Ovary (tissue), 9 donors: Measurements from ENCODE around the gene FCN1. TPM values are rescaled to one million over a fixed set of nuclear protein-coding genes. Genes with fewer than 3 reads are reported as not detected.

Experiments used
- DNase-seq, 5 donors: peaks; one replicate each; pipeline ENCODE4 v3.0.0-alpha.2; 2019 to 2020
- H3K27ac ChIP-seq, 2 donors: fragments of 200-600 bp; one replicate each; pipeline versions ENCODE4 v1.5.1 to v1.8.0; 2019 to 2022
- H3K27me3 ChIP-seq: fragments of 200-600 bp; one replicate; pipeline ENCODE4 v1.8.0; 2022
- H3K36me3 ChIP-seq: fragments of 200-600 bp; sonication (generic); one replicate; pipeline ENCODE4 v1.5.1; 2019
- H3K4me1 ChIP-seq: one replicate; pipeline ENCODE4 v1.8.1; 2013; ENCODE audit warnings: mild to moderate bottlenecking, moderate library complexity; ENCODE audit not compliant: insufficient read depth
- H3K4me3 ChIP-seq: fragments of 200-600 bp; sonication (generic); one replicate; pipeline ENCODE4 v1.5.1; 2017
- H3K9me3 ChIP-seq, 2 donors: fragments of 200-600 bp in 1 of 2; sonication (generic) in 1 of 2; one replicate each; pipeline versions ENCODE4 v1.5.1 to v1.8.1; 2013 to 2019; ENCODE audit warnings: mild to moderate bottlenecking in 1 of 2, moderate library complexity in 1 of 2
- CTCF ChIP-seq, 3 donors: fragments of 450-650 bp in 2 of 3; fragments of 200-600 bp in 1 of 3; IDR thresholded peaks; one replicate each; pipeline versions ENCODE4 v1.5.1 to v1.8.0; 2016 to 2022; ENCODE audit warnings: antibody characterized with exemption in 3 of 3, mild to moderate bottlenecking in 1 of 3
- EP300 ChIP-seq: sonication (generic); formaldehyde crosslinking; IDR thresholded peaks from one replicate; pipeline ENCODE4 v1.6.1; 2017; ENCODE audit warnings: antibody characterized with exemption
- POLR2A ChIP-seq: fragments of 450-650 bp; IDR thresholded peaks from one replicate; pipeline ENCODE4 v1.6.1; 2017; ENCODE audit warnings: antibody characterized with exemption, mild to moderate bottlenecking, moderate library complexity
- WGBS, 3 donors: extraction: QIAGEN DNeasy Blood & Tissue Kit in 1 of 3; methylation state at CpG; one replicate each; pipeline versions ENCODE4 v1.1.5 to v1.1.7; 2013 to 2017; 5-methylcytosine and 5-hydroxymethylcytosine counted together
- intact Hi-C, 4 donors: fragments of 100-400 bp; cut with DNase I; formaldehyde crosslinking; loops; one replicate each; pipeline versions ENCODE4 v1.11.0 to v1.15.1; 2022 to 2023
- polyA plus RNA-seq, 2 donors: library from polyadenylated mRNA; stranded (reverse); fragments of 200-250 nt in 1 of 2; fragments of 350-450 nt in 1 of 2; fragmentation: Illumina TruSeq in 1 of 2; extraction: RNeasy Lipid Tissue Mini Kit (QIAGEN cat#74804) in 1 of 2; gene quantifications; one replicate each; pipeline ENCODE4 v1.2.3, GENCODE V29; 2013 to 2014
- total RNA-seq, 7 donors: library from RNA; depleted of rRNA in 2 of 7; stranded (reverse); fragments of >200 nt in 2 of 7; fragmentation: NEBNext Ultra II Directional in 3 of 7; extraction: Animal tissue kit (Norgen Biotek cat#: 25700) in 3 of 7; gene quantifications; one replicate each; pipeline versions ENCODE4 v1.1.0 to v1.2.4, GENCODE V29; 2016 to 2023
- donor health status: DM: no; HTN: no; CAD: no; lungs with moderate emphysema.
- donor health status: DM: no; HTN: no; CAD: no.
- donor health status: Bipolar disorder and iron deficiency.
- donor health status: DM: yes; HTN: yes; CAD: no.
- donor health status: DM: no; HTN: no; CAD: no.
- donor health status: DM: yes; HTN: yes; CAD: no.

FCN1 gene
- total and polyA plus RNA-seq, 9 donors = 0.43 to 5.0 (median 1.9) TPM; not detected in 2

- WGBS, 3 donors = 90 to 96% (median 93%) methylated on average over 12 of the region's 12 CpGs
- Histone ChIP-seq H3K36me3 (no peaks in the 10 kb centered on the region), H3K9me3 (no peaks in the 10 kb centered on the region), H3K4me1 (peaks cover 21% of the 10 kb centered on the region), H3K27ac (peak overlapping the region in 1 of 2 donors; percentile 41), H3K4me3 (no peak overlapping the region), H3K27me3 (no peaks in the 10 kb centered on the region)
- no peak for TF ChIP-seq CTCF (IDR thresholded peaks at IDR 0.05)
- no peak for TF ChIP-seq POLR2A
- TF ChIP-seq EP300 = no peak
- no peak for DNase-seq
- intact Hi-C loops = no loop called here
Observed at GRCh38 chr9:134945509-134946275, 28.0 kb upstream of the FCN1 start.

- H3K4me3 ChIP-seq = no peak overlapping the region
- intact Hi-C loops = no loop called here
- H3K27me3 ChIP-seq = no peaks in the 10 kb centered on the region
- no peak for TF ChIP-seq EP300
- no peak for TF ChIP-seq POLR2A
- no peak for TF ChIP-seq CTCF (IDR thresholded peaks at IDR 0.05)
- DNase-seq = peak; percentile 35 to 60 (median 38)
- H3K4me1 ChIP-seq = peaks cover 21% of the 10 kb centered on the region
- H3K9me3 ChIP-seq = no peaks in the 10 kb centered on the region
- 29 to 34% (median 31%) methylated on average over 14 of the region's 14 CpGs for WGBS, 3 donors
- H3K36me3 ChIP-seq = no peaks in the 10 kb centered on the region
- H3K27ac ChIP-seq = peak overlapping the region; percentile 21 to 41
Observed at GRCh38 chr9:134944916-134945315, 27.2 kb upstream of the FCN1 start.

GRCh38 chr9:134944351-134944802 lies 26.7 kb upstream of the FCN1 start:
- 7 to 18% (median 9%) methylated on average over 14 of the region's 14 CpGs for WGBS, 3 donors
- Histone ChIP-seq H3K27ac (peak overlapping the region in 1 of 2 donors; percentile 41), H3K4me3 (no peak overlapping the region), H3K9me3 (no peaks in the 10 kb centered on the region), H3K4me1 (peaks cover 21% of the 10 kb centered on the region), H3K27me3 (no peaks in the 10 kb centered on the region), H3K36me3 (no peaks in the 10 kb centered on the region)
- TF ChIP-seq EP300 (no peak), CTCF (IDR thresholded peaks at IDR 0.05) (no peak), POLR2A (no peak)
- DNase-seq = peak; percentile 61 to 74 (median 72)
- intact Hi-C loops = no loop called here

GRCh38 chr9:134943836-134944235 lies 26.1 kb upstream of the FCN1 start:
- 81 to 83% (median 83%) methylated on average over 10 to 15 of the region's 15 CpGs for WGBS, 3 donors
- intact Hi-C loops = no loop called here
- Histone ChIP-seq H3K27me3 (no peaks in the 10 kb centered on the region), H3K9me3 (no peaks in the 10 kb centered on the region), H3K4me1 (peaks cover 21% of the 10 kb centered on the region), H3K27ac (peak overlapping the region in 1 of 2 donors; percentile 41), H3K4me3 (no peak overlapping the region), H3K36me3 (no peaks in the 10 kb centered on the region)
- peak in 1 of 5 donors; percentile 44 for DNase-seq
- TF ChIP-seq EP300 (no peak), POLR2A (no peak), CTCF (IDR thresholded peaks at IDR 0.05) (no peak)
